Muscle layer of duodenum (tissue), 2 donors: ENCODE results near the gene PLA2R1.

Experiments used
- H3K27ac ChIP-seq: one replicate; pipeline ENCODE4 v1.7.0; 2013; ENCODE audit warnings: mild to moderate bottlenecking, low read length
- H3K27me3 ChIP-seq: one replicate; pipeline ENCODE4 v1.7.0; 2013; ENCODE audit warnings: low read depth, mild to moderate bottlenecking, control low read depth, low read length
- H3K36me3 ChIP-seq, 2 donors: one replicate each; pipeline ENCODE4 v1.7.0; 2013; ENCODE audit warnings: low read length in 2 of 2, control low read depth in 1 of 2, mild to moderate bottlenecking in 1 of 2; ENCODE audit not compliant: insufficient read depth in 2 of 2, control insufficient read depth in 1 of 2
- H3K4me1 ChIP-seq, 2 donors: one replicate each; pipeline ENCODE4 v1.7.0; 2013; ENCODE audit warnings: low read length in 2 of 2, mild to moderate bottlenecking in 2 of 2, control low read depth in 1 of 2, moderate library complexity in 1 of 2; ENCODE audit not compliant: insufficient read depth in 2 of 2, control insufficient read depth in 1 of 2
- H3K4me3 ChIP-seq, 2 donors: one replicate each; pipeline ENCODE4 v1.7.0; 2013; ENCODE audit warnings: low read length in 2 of 2, low read depth in 1 of 2, mild to moderate bottlenecking in 1 of 2
- H3K9me3 ChIP-seq, 2 donors: one replicate each; pipeline ENCODE4 v1.7.0; 2013; ENCODE audit warnings: low read length in 2 of 2, control low read depth in 1 of 2, mild to moderate bottlenecking in 1 of 2; ENCODE audit not compliant: control insufficient read depth in 1 of 2
- donor health status: healthy.

Gene PLA2R1

DNA sequence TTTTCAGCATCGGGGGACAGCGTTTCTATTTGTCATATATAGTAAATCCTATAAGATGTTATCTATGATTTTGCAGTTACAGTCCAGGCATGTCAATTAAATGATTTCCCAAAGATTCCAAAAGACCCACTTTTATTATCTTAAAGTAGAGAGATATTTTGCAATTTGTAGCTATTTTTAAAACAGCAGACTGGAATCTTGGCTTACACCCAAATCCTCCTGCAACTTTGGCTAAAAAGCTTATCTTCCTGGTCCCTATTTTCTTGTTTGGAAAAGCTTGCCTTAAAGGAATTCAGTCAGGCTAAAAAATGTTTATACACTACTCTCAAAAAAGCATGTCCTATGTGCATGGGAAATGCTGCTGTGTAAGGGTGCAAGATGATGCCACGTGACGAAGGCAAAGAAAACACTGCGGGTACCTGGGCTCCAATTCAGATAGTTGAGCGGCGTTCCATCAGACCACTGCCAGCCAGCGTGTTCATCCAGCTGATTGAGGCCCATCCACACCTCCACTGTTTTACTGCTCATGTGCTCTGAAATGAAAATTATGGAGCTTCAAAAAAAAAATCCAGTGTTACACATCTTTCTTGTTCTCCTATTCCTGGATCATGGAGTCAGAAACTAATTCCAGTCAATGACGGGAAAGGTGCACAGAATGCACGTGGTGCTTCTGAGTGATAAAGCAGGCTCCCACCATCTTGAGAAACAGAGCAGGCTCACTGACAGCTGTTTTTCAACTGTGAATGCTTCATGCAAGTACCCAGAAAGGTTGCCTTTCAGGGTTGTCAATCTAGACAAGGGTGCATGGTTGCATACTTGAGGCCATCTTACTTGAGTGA, 33.8 kb downstream of the PLA2R1 start:
- peaks cover 0 to 7% of the 10 kb centered on the region in 2 donors for H3K4me1 ChIP-seq
- H3K27me3 ChIP-seq, result no peaks in the 10 kb centered on the region
- H3K36me3 ChIP-seq, result peaks cover 0 to 4% of the 10 kb centered on the region in 2 donors
- H3K9me3 ChIP-seq, result no peaks in the 10 kb centered on the region
- H3K4me3 ChIP-seq, result no peak overlapping the region
- no peak overlapping the region for H3K27ac ChIP-seq

- H3K4me1 ChIP-seq, result no peaks in the 10 kb centered on the region
- no peak overlapping the region for H3K4me3 ChIP-seq
- peaks cover 0 to 2% of the 10 kb centered on the region in 2 donors for H3K9me3 ChIP-seq
- no peaks in the 10 kb centered on the region for H3K36me3 ChIP-seq
- no peaks in the 10 kb centered on the region for H3K27me3 ChIP-seq
- no peak overlapping the region for H3K27ac ChIP-seq
These were observed 40.3 kb downstream of the PLA2R1 start for GRCh38 chr2:160022162-160022561.

- H3K36me3 ChIP-seq, result no peaks in the 10 kb centered on the region
These were observed 42.9 kb downstream of the PLA2R1 start for GRCh38 chr2:160019374-160020090.

GRCh38 chr2:160015746-160016145, 46.7 kb downstream of the PLA2R1 start:
- Histone ChIP-seq H3K4me3 (no peak overlapping the region), H3K36me3 (no peaks in the 10 kb centered on the region), H3K9me3 (no peaks in the 10 kb centered on the region)

More at GRCh38 chr2:160019374-160020090, 42.9 kb downstream of the PLA2R1 start:
- Histone ChIP-seq H3K4me1 (no peaks in the 10 kb centered on the region), H3K27ac (no peak overlapping the region), H3K4me3 (no peak overlapping the region), H3K9me3 (peaks cover 0 to 2% of the 10 kb centered on the region in 2 donors), H3K27me3 (no peaks in the 10 kb centered on the region)

GRCh38 chr2:160014227-160014626, 48.2 kb downstream of the PLA2R1 start:
- no peaks in the 10 kb centered on the region for H3K9me3 ChIP-seq
- H3K4me3 ChIP-seq, result no peak overlapping the region
- H3K4me1 ChIP-seq, result no peaks in the 10 kb centered on the region
- no peak overlapping the region for H3K27ac ChIP-seq
- no peaks in the 10 kb centered on the region for H3K36me3 ChIP-seq
- no peaks in the 10 kb centered on the region for H3K27me3 ChIP-seq

More at GRCh38 chr2:160015746-160016145, 46.7 kb downstream of the PLA2R1 start:
- Histone ChIP-seq H3K27ac (no peak overlapping the region), H3K27me3 (no peaks in the 10 kb centered on the region), H3K4me1 (no peaks in the 10 kb centered on the region)

DNA sequence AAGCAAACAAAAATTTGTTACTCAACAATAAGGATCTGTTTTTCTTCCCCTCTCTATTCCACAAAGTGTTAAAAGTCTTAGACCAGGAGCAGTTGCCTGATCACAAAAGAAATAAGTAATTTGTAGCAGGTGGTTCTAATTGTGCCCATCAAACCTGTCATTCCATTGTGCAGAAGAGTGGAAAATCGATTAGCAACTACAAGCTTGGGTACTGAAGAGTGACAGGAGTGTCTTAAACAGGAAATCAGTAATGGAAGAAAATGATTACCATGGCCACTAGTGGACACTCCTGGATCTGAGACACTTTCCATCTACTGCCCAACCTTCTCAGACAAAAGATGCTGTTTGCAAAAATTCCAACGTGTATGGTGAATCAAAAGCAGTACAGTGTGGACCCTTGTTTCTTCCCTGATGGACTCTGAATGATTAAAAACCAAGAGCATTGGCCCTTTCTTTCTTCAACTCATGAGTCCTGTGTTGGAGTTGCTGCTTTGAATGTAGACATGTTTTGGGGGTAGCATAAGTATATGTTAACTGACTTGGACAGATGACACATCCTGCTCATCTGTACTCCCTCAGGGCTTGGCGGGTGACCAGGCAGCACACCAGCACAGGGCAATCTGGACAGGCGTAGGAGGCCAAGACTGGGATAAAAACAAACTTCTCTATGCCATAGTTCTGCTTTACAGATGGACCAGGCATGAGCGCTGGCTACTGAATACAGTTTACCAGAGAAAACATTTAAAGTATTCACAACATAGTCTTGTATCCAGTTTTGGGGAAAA, 51.9 kb downstream of the PLA2R1 start:
- H3K27me3 ChIP-seq, result no peaks in the 10 kb centered on the region
- no peak overlapping the region for H3K4me3 ChIP-seq
- H3K9me3 ChIP-seq, result no peaks in the 10 kb centered on the region
- no peak overlapping the region for H3K27ac ChIP-seq
- no peaks in the 10 kb centered on the region for H3K4me1 ChIP-seq
- no peaks in the 10 kb centered on the region for H3K36me3 ChIP-seq

- Histone ChIP-seq H3K36me3 (peaks cover 3 to 5% of the 10 kb centered on the region in 2 donors), H3K4me3 (no peak overlapping the region), H3K9me3 (no peaks in the 10 kb centered on the region), H3K27me3 (no peaks in the 10 kb centered on the region), H3K4me1 (no peaks in the 10 kb centered on the region), H3K27ac (no peak overlapping the region)
These were observed 55.3 kb downstream of the PLA2R1 start for GRCh38 chr2:160007111-160007510.

- H3K4me1 ChIP-seq, result no peaks in the 10 kb centered on the region
- H3K27me3 ChIP-seq, result no peaks in the 10 kb centered on the region
- H3K4me3 ChIP-seq, result no peak overlapping the region
- H3K27ac ChIP-seq, result no peak overlapping the region
- H3K9me3 ChIP-seq, result no peaks in the 10 kb centered on the region
- H3K36me3 ChIP-seq, result peaks cover 3 to 5% of the 10 kb centered on the region in 2 donors
These were observed 55.9 kb downstream of the PLA2R1 start for GRCh38 chr2:160006475-160006874.

- H3K27me3 ChIP-seq, result no peaks in the 10 kb centered on the region
- H3K4me1 ChIP-seq, result no peaks in the 10 kb centered on the region
- no peak overlapping the region for H3K4me3 ChIP-seq
- H3K9me3 ChIP-seq, result no peaks in the 10 kb centered on the region
- no peak overlapping the region for H3K27ac ChIP-seq
- H3K36me3 ChIP-seq, result peaks cover 3 to 5% of the 10 kb centered on the region in 2 donors
These were observed 56.5 kb downstream of the PLA2R1 start for GRCh38 chr2:160005908-160006307.

GRCh38 chr2:160005476-160005875, 56.9 kb downstream of the PLA2R1 start:
- Histone ChIP-seq H3K4me3 (no peak overlapping the region), H3K27ac (no peak overlapping the region), H3K36me3 (peaks cover 3 to 5% of the 10 kb centered on the region in 2 donors), H3K4me1 (no peaks in the 10 kb centered on the region), H3K9me3 (no peaks in the 10 kb centered on the region), H3K27me3 (no peaks in the 10 kb centered on the region)

- no peak overlapping the region for H3K4me3 ChIP-seq
- no peaks in the 10 kb centered on the region for H3K27me3 ChIP-seq
- H3K27ac ChIP-seq, result no peak overlapping the region
- H3K36me3 ChIP-seq, result no peaks in the 10 kb centered on the region
- no peaks in the 10 kb centered on the region for H3K9me3 ChIP-seq
- peaks cover 0 to 6% of the 10 kb centered on the region in 2 donors for H3K4me1 ChIP-seq
These were observed 63.5 kb downstream of the PLA2R1 start for GRCh38 chr2:159998961-159999360.
